GM20000 (cell line): Measurements from ENCODE around the gene MYDGF.

Source experiments
- DNase-seq: peaks from one replicate; pipeline ENCODE4 v3.0.0; 2012; ENCODE audit warnings: low spot score
- TF ChIP-seq, protein P1 (sequence below): IDR thresholded peaks from 2 replicates; pipeline ENCODE4 v1.5.1; 2012; ENCODE audit warnings: mild to moderate bottlenecking, control low read depth; ENCODE audit errors: extremely low read depth, missing control alignments

The MYDGF gene

DNA sequence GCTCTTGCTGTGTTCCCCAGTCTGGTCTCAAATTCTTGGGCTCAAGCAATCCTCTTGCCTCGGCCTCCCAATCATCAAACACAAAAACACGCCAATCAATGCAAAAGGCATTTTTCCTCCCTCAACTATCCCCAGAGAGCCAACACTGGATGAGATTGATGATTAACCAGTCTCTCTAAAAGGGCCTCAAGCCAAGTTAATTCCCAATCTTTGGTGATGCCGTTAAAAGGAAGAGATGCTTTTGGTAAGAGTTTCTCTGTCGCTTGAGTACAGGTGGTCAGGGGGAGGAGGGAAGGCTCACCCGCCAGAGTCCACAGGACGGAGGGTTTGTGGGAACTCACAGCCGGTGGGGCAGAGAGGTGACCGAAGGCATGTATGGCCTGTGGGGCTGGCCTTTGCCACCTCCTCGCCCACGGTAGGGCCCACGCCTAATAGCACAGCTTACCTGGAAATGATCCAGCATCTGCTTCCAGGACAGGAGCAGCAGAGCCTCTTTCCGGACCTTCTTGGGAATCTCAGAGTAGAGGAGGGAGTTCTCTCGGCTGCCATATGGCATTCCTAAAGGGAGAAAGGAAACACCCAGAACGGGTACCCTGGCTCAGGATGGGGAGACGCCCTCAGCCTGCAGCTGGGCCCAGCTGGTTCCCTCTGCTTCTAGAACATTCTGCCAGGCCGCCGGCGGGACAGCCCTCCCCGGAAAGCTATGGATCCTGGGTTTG lies 35.4 kb upstream of the MYDGF start:
- TF ChIP-seq, protein P1, sequence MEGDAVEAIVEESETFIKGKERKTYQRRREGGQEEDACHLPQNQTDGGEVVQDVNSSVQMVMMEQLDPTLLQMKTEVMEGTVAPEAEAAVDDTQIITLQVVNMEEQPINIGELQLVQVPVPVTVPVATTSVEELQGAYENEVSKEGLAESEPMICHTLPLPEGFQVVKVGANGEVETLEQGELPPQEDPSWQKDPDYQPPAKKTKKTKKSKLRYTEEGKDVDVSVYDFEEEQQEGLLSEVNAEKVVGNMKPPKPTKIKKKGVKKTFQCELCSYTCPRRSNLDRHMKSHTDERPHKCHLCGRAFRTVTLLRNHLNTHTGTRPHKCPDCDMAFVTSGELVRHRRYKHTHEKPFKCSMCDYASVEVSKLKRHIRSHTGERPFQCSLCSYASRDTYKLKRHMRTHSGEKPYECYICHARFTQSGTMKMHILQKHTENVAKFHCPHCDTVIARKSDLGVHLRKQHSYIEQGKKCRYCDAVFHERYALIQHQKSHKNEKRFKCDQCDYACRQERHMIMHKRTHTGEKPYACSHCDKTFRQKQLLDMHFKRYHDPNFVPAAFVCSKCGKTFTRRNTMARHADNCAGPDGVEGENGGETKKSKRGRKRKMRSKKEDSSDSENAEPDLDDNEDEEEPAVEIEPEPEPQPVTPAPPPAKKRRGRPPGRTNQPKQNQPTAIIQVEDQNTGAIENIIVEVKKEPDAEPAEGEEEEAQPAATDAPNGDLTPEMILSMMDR: no peak

DNA sequence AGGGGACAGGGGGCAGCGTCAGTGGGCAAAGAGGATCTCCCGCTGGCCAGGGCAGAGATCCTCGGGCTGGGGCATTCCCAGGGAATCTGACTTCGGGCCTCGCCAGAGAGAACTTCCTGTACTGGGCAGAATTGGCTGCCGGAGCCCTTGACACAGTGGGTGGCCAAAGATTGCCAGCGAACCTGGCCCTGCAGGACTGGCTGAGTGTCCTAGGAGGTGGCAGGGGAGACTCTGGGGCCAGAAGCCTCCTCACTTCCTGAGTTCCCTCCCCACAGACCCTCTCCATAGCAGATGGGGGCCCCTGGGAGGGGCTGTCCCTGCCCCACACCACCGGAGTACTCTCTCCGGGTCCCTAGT lies 34.2 kb upstream of the MYDGF start:
- TF ChIP-seq, protein P1: no peak
- no peak for DNase-seq

More for the DNA sequence above, 35.4 kb upstream of the MYDGF start:
- DNase-seq: no peak

GRCh38 chr19:4703671-4704316 lies 33.7 kb upstream of the MYDGF start:
- TF ChIP-seq, protein P1: no peak
- no peak for DNase-seq

- no peak for DNase-seq
- TF ChIP-seq, protein P1: no peak
Measured at GRCh38 chr19:4702764-4703163, 32.6 kb upstream of the MYDGF start.

DNA sequence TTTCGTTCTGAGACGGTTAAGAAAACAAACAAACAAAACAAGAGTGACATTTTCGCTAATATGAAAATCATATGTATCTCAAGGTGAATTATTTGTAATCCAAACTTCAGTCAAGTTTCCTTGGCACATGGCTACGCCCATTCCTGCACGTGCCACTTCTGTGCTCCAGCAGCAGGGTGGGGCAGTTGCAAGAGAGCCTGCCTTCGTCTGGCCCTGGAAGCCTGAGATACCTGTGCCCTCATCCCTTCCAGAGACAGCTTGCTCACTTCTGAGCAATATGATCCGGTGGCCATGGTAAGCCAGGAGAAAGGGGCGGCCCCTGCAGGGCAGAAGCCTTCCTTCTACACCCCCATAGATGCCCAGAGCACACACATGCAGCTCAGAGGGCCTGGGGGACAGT lies 31.4 kb upstream of the MYDGF start:
- DNase-seq: no peak
- TF ChIP-seq, protein P1: no peak

DNA sequence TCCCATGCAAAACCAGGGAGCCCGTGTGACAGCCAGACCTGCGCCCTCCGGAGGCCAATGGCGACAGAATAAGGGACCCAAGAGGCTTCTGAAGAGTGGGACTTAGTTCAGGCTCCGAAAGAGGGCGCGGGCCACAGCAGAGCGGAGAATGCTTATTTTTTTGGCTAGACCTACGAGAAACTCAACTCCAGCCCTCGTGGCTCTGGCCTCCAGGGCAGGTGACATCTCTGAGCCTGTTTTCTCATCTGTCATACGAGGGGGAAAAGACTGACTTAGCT lies 30.5 kb upstream of the MYDGF start:
- TF ChIP-seq, protein P1: no peak

GRCh38 chr19:4699826-4700692 lies 29.9 kb upstream of the MYDGF start:
- DNase-seq: no peak
- TF ChIP-seq, protein P1: no peak

More for the DNA sequence above, 30.5 kb upstream of the MYDGF start:
- DNase-seq: no peak
